GM23338 (cell line): Measurements from ENCODE around the gene AGFG1. TPM values are rescaled to one million over a fixed set of nuclear protein-coding genes. Genes with fewer than 3 reads are reported as not detected.

Experiments used
- ATAC-seq: fragments of 200-7000 bp; cut with Tn5 transposase; 3 replicates; pipeline ENCODE4 v1.9.1; 2020
- DNase-seq: peaks from one replicate; pipeline ENCODE4 v3.0.0-alpha.2; 2015; ENCODE audit warnings: low spot score
- H2AFZ ChIP-seq: fragments of 200-600 bp; sonication (generic); 2 replicates; pipeline ENCODE4 v1.8.0; 2016; ENCODE audit warnings: antibody characterized with exemption, mild to moderate bottlenecking, moderate library complexity
- H3F3A ChIP-seq: fragments of 200-600 bp; sonication (generic); replicated peaks from 2 replicates; pipeline ENCODE4 v1.8.0; 2017; ENCODE audit warnings: antibody characterized with exemption, mixed run types, low read depth
- H3K27ac ChIP-seq: fragments of 200-600 bp; sonication (generic); 2 replicates; pipeline ENCODE4 v1.6.1; 2016; ENCODE audit warnings: low read depth
- H3K27me3 ChIP-seq: fragments of 200-600 bp; sonication (generic); 2 replicates; pipeline ENCODE4 v1.8.0; 2016; ENCODE audit warnings: mild to moderate bottlenecking, mixed run types, moderate library complexity; ENCODE audit not compliant: insufficient read depth
- H3K36me3 ChIP-seq: fragments of 200-600 bp; sonication (generic); 2 replicates; pipeline ENCODE4 v1.8.0; 2016; ENCODE audit warnings: mild to moderate bottlenecking; ENCODE audit not compliant: insufficient read depth
- H3K4me1 ChIP-seq: fragments of 200-600 bp; sonication (generic); 2 replicates; pipeline ENCODE4 v1.8.0; 2016; ENCODE audit warnings: mild to moderate bottlenecking, moderate library complexity; ENCODE audit not compliant: insufficient read depth
- H3K4me2 ChIP-seq: fragments of 200-600 bp; sonication (generic); 2 replicates; pipeline ENCODE4 v1.7.1; 2017; ENCODE audit warnings: mixed run types
- H3K4me3 ChIP-seq: fragments of 200-600 bp; sonication (generic); 2 replicates; pipeline ENCODE4 v1.6.1; 2016; ENCODE audit warnings: mixed run types
- H3K79me2 ChIP-seq: fragments of 200-600 bp; sonication (generic); replicated peaks from 2 replicates; pipeline ENCODE4 v1.8.0; 2017; ENCODE audit warnings: mild to moderate bottlenecking; ENCODE audit not compliant: insufficient read depth
- H3K9me2 ChIP-seq: fragments of 200-600 bp; sonication (generic); 2 replicates; pipeline ENCODE4 v1.8.0; 2017; ENCODE audit not compliant: insufficient read depth
- H4K20me1 ChIP-seq: fragments of 200-600 bp; sonication (generic); replicated peaks from 2 replicates; pipeline ENCODE4 v1.8.0; 2017; ENCODE audit warnings: mild to moderate bottlenecking; ENCODE audit not compliant: insufficient read depth
- H3K27ac Mint-ChIP-seq: 2 replicates; pipeline ENCODE4 v1.8.0; 2020; ENCODE audit warnings: inconsistent platforms, mild to moderate bottlenecking, moderate library complexity, mixed read lengths
- H3K27me3 Mint-ChIP-seq: 3 replicates; pipeline ENCODE4 v1.8.0; 2022; ENCODE audit warnings: low read depth, mild to moderate bottlenecking, moderate library complexity, mixed read lengths, inconsistent platforms; ENCODE audit not compliant: insufficient read depth, poor library complexity
- H3K36me3 Mint-ChIP-seq: 3 replicates; pipeline ENCODE4 v1.8.0; 2021; ENCODE audit warnings: low read depth, mild to moderate bottlenecking, inconsistent platforms, moderate library complexity, mixed read lengths
- H3K4me1 Mint-ChIP-seq: 3 replicates; pipeline ENCODE4 v1.8.0; 2020; ENCODE audit warnings: mild to moderate bottlenecking, inconsistent platforms, mixed read lengths
- H3K4me3 Mint-ChIP-seq: 3 replicates; pipeline ENCODE4 v1.8.0; 2021; ENCODE audit warnings: moderate library complexity, mild to moderate bottlenecking, inconsistent platforms, mixed read lengths
- H3K9me3 Mint-ChIP-seq: 3 replicates; pipeline ENCODE4 v1.8.0; 2020; ENCODE audit warnings: moderate library complexity, mild to moderate bottlenecking, inconsistent platforms, mixed read lengths
- CREB1 ChIP-seq: fragments of 250-450 bp; sonication (Bioruptor Pico); IDR thresholded peaks from 2 replicates; pipeline ENCODE4 v1.5.0; 2020; ENCODE audit warnings: low read depth, mild to moderate bottlenecking, moderate library complexity
- EZH2 ChIP-seq: fragments of 200-600 bp; sonication (generic); IDR thresholded peaks from one replicate; pipeline ENCODE4 v1.8.0; 2017; ENCODE audit warnings: antibody characterized with exemption, mild to moderate bottlenecking, low read depth; ENCODE audit not compliant: unreplicated experiment
- EZH2phosphoT487 ChIP-seq: fragments of 200-600 bp; sonication (generic); IDR thresholded peaks from one replicate; pipeline ENCODE4 v1.8.1; 2018; ENCODE audit warnings: antibody characterized with exemption; ENCODE audit not compliant: unreplicated experiment
- JUNB ChIP-seq: IDR thresholded peaks from one replicate; pipeline ENCODE4 v1.6.1; 2016; ENCODE audit warnings: antibody characterized with exemption; ENCODE audit not compliant: unreplicated experiment
- NANOG ChIP-seq: IDR thresholded peaks from 2 replicates; pipeline ENCODE4 v1.6.1; 2016; ENCODE audit warnings: antibody characterized with exemption, borderline replicate concordance
- POLR2AphosphoS5 ChIP-seq: IDR thresholded peaks from 2 replicates; pipeline ENCODE4 v1.6.1; 2016; ENCODE audit warnings: antibody characterized with exemption, low read depth
- STAT1 ChIP-seq: IDR thresholded peaks from one replicate; pipeline ENCODE4 v1.6.1; 2016; ENCODE audit warnings: antibody characterized with exemption; ENCODE audit not compliant: unreplicated experiment
- ZNF114 ChIP-seq: fragments of 250-450 bp; sonication (Bioruptor Pico); IDR thresholded peaks from 2 replicates; pipeline ENCODE4 v1.5.0; 2020; ENCODE audit warnings: mild to moderate bottlenecking, moderate library complexity
- ZNF331 ChIP-seq: fragments of 250-450 bp; sonication (Bioruptor Pico); IDR thresholded peaks from 2 replicates; pipeline ENCODE4 v1.5.0; 2020; ENCODE audit warnings: low read depth, mild to moderate bottlenecking, moderate library complexity
- polyA plus RNA-seq: library from polyadenylated mRNA; unstranded; fragments of >200 nt; fragmentation: Nextera tagmentation; extraction: Ambion mirVana; gene quantifications from 2 replicates; pipeline ENCODE4 v1.2.1, GENCODE V29; 2016
- total RNA-seq: library from RNA; depleted of rRNA; stranded (reverse); fragments of >200 nt; shearing (Covaris generic); gene quantifications from 2 replicates; pipeline ENCODE4 v1.2.3, GENCODE V29; 2014
- TF ChIP-seq, protein P1 (sequence below): IDR thresholded peaks from one replicate; pipeline ENCODE4 v1.6.1; 2018; ENCODE audit warnings: antibody characterized with exemption; ENCODE audit not compliant: unreplicated experiment
- TF ChIP-seq, protein P2 (sequence below): IDR thresholded peaks from 2 replicates; pipeline ENCODE4 v1.6.1; 2016; ENCODE audit warnings: antibody characterized with exemption
- TF ChIP-seq, protein P3 (sequence below): fragments of 250-450 bp; sonication (Bioruptor Pico); IDR thresholded peaks from 2 replicates; pipeline ENCODE4 v1.5.0; 2020; ENCODE audit warnings: mild to moderate bottlenecking, moderate library complexity
- TF ChIP-seq, protein P4 (sequence below), 2 experiments: fragments of 200-600 bp in 1 of 2; sonication (generic) in 1 of 2; conservative IDR thresholded peaks; 2 replicates each; pipeline versions ENCODE4 v1.5.1 to v1.6.1; 2016 to 2017; ENCODE audit warnings: antibody characterized with exemption in 2 of 2, low read depth in 2 of 2, mild to moderate bottlenecking in 2 of 2, moderate library complexity in 1 of 2

Gene AGFG1
- total and polyA plus RNA-seq, 2 experiments from 2014 or later: 14.5 to 113 TPM

DNA sequence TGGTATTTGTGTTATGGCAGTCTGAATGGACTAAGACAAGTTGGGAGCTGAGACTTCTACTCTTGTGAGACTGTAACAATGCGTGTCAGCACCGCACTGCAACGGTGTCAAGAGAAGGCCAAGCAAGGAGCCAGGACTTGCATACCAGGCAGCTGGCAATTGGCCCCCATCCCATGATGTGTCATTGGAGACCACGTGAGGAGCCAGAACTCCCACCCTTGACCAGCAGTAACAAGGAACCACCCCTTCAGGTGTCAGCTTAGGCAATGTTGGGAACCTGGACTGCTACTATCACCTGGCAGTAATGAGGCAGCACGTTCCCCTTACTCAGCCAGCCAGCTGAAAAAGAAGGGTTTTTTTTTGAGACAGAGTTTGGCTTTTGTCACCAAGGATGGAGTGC, 32.7 kb upstream of the AGFG1 start:
- TF ChIP-seq, protein P1, sequence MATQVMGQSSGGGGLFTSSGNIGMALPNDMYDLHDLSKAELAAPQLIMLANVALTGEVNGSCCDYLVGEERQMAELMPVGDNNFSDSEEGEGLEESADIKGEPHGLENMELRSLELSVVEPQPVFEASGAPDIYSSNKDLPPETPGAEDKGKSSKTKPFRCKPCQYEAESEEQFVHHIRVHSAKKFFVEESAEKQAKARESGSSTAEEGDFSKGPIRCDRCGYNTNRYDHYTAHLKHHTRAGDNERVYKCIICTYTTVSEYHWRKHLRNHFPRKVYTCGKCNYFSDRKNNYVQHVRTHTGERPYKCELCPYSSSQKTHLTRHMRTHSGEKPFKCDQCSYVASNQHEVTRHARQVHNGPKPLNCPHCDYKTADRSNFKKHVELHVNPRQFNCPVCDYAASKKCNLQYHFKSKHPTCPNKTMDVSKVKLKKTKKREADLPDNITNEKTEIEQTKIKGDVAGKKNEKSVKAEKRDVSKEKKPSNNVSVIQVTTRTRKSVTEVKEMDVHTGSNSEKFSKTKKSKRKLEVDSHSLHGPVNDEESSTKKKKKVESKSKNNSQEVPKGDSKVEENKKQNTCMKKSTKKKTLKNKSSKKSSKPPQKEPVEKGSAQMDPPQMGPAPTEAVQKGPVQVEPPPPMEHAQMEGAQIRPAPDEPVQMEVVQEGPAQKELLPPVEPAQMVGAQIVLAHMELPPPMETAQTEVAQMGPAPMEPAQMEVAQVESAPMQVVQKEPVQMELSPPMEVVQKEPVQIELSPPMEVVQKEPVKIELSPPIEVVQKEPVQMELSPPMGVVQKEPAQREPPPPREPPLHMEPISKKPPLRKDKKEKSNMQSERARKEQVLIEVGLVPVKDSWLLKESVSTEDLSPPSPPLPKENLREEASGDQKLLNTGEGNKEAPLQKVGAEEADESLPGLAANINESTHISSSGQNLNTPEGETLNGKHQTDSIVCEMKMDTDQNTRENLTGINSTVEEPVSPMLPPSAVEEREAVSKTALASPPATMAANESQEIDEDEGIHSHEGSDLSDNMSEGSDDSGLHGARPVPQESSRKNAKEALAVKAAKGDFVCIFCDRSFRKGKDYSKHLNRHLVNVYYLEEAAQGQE: no peak
- TF ChIP-seq, protein P2, sequence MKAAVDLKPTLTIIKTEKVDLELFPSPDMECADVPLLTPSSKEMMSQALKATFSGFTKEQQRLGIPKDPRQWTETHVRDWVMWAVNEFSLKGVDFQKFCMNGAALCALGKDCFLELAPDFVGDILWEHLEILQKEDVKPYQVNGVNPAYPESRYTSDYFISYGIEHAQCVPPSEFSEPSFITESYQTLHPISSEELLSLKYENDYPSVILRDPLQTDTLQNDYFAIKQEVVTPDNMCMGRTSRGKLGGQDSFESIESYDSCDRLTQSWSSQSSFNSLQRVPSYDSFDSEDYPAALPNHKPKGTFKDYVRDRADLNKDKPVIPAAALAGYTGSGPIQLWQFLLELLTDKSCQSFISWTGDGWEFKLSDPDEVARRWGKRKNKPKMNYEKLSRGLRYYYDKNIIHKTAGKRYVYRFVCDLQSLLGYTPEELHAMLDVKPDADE: no peak
- no peak for TF ChIP-seq STAT1
- TF ChIP-seq, protein P3, sequence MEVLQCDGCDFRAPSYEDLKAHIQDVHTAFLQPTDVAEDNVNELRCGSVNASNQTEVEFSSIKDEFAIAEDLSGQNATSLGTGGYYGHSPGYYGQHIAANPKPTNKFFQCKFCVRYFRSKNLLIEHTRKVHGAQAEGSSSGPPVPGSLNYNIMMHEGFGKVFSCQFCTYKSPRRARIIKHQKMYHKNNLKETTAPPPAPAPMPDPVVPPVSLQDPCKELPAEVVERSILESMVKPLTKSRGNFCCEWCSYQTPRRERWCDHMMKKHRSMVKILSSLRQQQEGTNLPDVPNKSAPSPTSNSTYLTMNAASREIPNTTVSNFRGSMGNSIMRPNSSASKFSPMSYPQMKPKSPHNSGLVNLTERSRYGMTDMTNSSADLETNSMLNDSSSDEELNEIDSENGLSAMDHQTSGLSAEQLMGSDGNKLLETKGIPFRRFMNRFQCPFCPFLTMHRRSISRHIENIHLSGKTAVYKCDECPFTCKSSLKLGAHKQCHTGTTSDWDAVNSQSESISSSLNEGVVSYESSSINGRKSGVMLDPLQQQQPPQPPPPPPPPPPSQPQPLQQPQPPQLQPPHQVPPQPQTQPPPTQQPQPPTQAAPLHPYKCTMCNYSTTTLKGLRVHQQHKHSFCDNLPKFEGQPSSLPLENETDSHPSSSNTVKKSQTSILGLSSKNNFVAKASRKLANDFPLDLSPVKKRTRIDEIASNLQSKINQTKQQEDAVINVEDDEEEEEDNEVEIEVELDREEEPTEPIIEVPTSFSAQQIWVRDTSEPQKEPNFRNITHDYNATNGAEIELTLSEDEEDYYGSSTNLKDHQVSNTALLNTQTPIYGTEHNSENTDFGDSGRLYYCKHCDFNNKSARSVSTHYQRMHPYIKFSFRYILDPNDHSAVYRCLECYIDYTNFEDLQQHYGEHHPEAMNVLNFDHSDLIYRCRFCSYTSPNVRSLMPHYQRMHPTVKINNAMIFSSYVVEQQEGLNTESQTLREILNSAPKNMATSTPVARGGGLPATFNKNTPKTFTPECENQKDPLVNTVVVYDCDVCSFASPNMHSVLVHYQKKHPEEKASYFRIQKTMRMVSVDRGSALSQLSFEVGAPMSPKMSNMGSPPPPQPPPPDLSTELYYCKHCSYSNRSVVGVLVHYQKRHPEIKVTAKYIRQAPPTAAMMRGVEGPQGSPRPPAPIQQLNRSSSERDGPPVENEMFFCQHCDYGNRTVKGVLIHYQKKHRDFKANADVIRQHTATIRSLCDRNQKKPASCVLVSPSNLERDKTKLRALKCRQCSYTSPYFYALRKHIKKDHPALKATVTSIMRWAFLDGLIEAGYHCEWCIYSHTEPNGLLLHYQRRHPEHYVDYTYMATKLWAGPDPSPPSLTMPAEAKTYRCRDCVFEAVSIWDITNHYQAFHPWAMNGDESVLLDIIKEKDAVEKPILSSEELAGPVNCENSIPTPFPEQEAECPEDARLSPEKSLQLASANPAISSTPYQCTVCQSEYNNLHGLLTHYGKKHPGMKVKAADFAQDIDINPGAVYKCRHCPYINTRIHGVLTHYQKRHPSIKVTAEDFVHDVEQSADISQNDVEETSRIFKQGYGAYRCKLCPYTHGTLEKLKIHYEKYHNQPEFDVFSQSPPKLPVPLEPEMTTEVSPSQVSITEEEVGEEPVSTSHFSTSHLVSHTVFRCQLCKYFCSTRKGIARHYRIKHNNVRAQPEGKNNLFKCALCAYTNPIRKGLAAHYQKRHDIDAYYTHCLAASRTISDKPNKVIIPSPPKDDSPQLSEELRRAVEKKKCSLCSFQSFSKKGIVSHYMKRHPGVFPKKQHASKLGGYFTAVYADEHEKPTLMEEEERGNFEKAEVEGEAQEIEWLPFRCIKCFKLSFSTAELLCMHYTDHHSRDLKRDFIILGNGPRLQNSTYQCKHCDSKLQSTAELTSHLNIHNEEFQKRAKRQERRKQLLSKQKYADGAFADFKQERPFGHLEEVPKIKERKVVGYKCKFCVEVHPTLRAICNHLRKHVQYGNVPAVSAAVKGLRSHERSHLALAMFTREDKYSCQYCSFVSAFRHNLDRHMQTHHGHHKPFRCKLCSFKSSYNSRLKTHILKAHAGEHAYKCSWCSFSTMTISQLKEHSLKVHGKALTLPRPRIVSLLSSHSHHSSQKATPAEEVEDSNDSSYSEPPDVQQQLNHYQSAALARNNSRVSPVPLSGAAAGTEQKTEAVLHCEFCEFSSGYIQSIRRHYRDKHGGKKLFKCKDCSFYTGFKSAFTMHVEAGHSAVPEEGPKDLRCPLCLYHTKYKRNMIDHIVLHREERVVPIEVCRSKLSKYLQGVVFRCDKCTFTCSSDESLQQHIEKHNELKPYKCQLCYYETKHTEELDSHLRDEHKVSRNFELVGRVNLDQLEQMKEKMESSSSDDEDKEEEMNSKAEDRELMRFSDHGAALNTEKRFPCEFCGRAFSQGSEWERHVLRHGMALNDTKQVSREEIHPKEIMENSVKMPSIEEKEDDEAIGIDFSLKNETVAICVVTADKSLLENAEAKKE (CRISPR knock-in tag): no peak
- no peak for TF ChIP-seq CREB1
- TF ChIP-seq, protein P4, sequence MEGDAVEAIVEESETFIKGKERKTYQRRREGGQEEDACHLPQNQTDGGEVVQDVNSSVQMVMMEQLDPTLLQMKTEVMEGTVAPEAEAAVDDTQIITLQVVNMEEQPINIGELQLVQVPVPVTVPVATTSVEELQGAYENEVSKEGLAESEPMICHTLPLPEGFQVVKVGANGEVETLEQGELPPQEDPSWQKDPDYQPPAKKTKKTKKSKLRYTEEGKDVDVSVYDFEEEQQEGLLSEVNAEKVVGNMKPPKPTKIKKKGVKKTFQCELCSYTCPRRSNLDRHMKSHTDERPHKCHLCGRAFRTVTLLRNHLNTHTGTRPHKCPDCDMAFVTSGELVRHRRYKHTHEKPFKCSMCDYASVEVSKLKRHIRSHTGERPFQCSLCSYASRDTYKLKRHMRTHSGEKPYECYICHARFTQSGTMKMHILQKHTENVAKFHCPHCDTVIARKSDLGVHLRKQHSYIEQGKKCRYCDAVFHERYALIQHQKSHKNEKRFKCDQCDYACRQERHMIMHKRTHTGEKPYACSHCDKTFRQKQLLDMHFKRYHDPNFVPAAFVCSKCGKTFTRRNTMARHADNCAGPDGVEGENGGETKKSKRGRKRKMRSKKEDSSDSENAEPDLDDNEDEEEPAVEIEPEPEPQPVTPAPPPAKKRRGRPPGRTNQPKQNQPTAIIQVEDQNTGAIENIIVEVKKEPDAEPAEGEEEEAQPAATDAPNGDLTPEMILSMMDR (conservative IDR thresholded peaks at IDR 0.05; ENCODE audit: low read depth in 2 of 2): no peak
- no peak for TF ChIP-seq EZH2phosphoT487
- no peak for TF ChIP-seq EZH2
- TF ChIP-seq ZNF331: no peak
- TF ChIP-seq JUNB: no peak
- TF ChIP-seq ZNF114 (CRISPR knock-in tag): no peak
- no peak for TF ChIP-seq NANOG
- TF ChIP-seq POLR2AphosphoS5: no peak
- Mint-ChIP-seq H3K9me3 (peaks cover 5% of the 10 kb centered on the region; the same call in 2 of the 3 replicates), H3K27me3 (peaks cover 4% of the 10 kb centered on the region), H3K4me3 (no peak overlapping the region), H3K27ac (no peak overlapping the region), H3K36me3 (no peaks in the 10 kb centered on the region), H3K4me1 (peaks cover 8% of the 10 kb centered on the region)
- Histone ChIP-seq H3F3A (no peaks in the 10 kb centered on the region), H3K9me2 (no peaks in the 10 kb centered on the region), H3K4me2 (no peak overlapping the region), H3K27ac (no peak overlapping the region), H3K4me1 (peaks cover 6% of the 10 kb centered on the region; the same call in 1 of the 2 replicates), H3K36me3 (no peaks in the 10 kb centered on the region), H3K4me3 (no peak overlapping the region), H3K79me2 (no peaks in the 10 kb centered on the region), H3K27me3 (no peaks in the 10 kb centered on the region), H4K20me1 (no peaks in the 10 kb centered on the region), H2AFZ (no peak overlapping the region)
- no peak for DNase-seq
- ATAC-seq: no peak
